GM18870 (cell line): Measurements from ENCODE around the gene C20orf173.
"Not testable (repeated sequence)": the region's sequence is repeated elsewhere in the genome, so short reads cannot be mapped to it uniquely, and the experiment has no call there.

Source experiments
- ATAC-seq: cut with Tn5 transposase; IDR thresholded peaks from one replicate; pipeline ENCODE4 v1.9.1; 2021; ENCODE audit warnings: moderate library complexity; ENCODE audit not compliant: unreplicated experiment

C20orf173 gene

GRCh38 chr20:35529552-35529951 is at the start of gene C20orf173:
Gene C20orf173 (minus strand): TSS chr20:35529652. CDS start chr20:35529373, 279 bp downstream.
- no peak for ATAC-seq

- no peak for ATAC-seq
These were observed 49.7 kb upstream of the C20orf173 start for GRCh38 chr20:35579196-35579595.

GRCh38 chr20:35578469-35578868 is 49.0 kb upstream of the C20orf173 start:
- no peak for ATAC-seq

GRCh38 chr20:35576816-35577215 is 47.4 kb upstream of the C20orf173 start:
- ATAC-seq, result no peak

- ATAC-seq, result no peak
These were observed 46.5 kb upstream of the C20orf173 start for GRCh38 chr20:35575958-35576357.

GRCh38 chr20:35572838-35573237 is 43.4 kb upstream of the C20orf173 start:
- ATAC-seq, result no peak

- no peak for ATAC-seq
These were observed 42.1 kb upstream of the C20orf173 start for GRCh38 chr20:35571555-35571954.

- no peak for ATAC-seq
These were observed 39.2 kb upstream of the C20orf173 start for GRCh38 chr20:35568645-35569044.

- no peak for ATAC-seq
These were observed 35.5 kb upstream of the C20orf173 start for GRCh38 chr20:35564905-35565304.

GRCh38 chr20:35563834-35564233 is 34.4 kb upstream of the C20orf173 start:
- ATAC-seq, result no peak

- no peak for ATAC-seq
These were observed 33.2 kb upstream of the C20orf173 start for GRCh38 chr20:35562541-35563110.

- no peak for ATAC-seq
These were observed 32.2 kb upstream of the C20orf173 start for GRCh38 chr20:35561671-35562070.

- no peak for ATAC-seq
These were observed 31.8 kb upstream of the C20orf173 start for GRCh38 chr20:35561268-35561667.

GRCh38 chr20:35560541-35560940 is 31.1 kb upstream of the C20orf173 start:
- ATAC-seq, result no peak

GRCh38 chr20:35560105-35560511 is 30.7 kb upstream of the C20orf173 start:
- ATAC-seq, result no peak

GRCh38 chr20:35559042-35559693 is 29.7 kb upstream of the C20orf173 start:
- no peak for ATAC-seq

- ATAC-seq, result no peak
These were observed 29.0 kb upstream of the C20orf173 start for GRCh38 chr20:35558451-35558850.

GRCh38 chr20:35556871-35557270 is 27.4 kb upstream of the C20orf173 start:
- no peak for ATAC-seq

- no peak for ATAC-seq
These were observed 26.6 kb upstream of the C20orf173 start for GRCh38 chr20:35555951-35556645.

GRCh38 chr20:35555461-35555860 is 26.0 kb upstream of the C20orf173 start:
- not testable (repeated sequence) for ATAC-seq

- ATAC-seq, result no peak
These were observed 23.5 kb upstream of the C20orf173 start for GRCh38 chr20:35552914-35553313.

GRCh38 chr20:35551503-35551902 is 22.1 kb upstream of the C20orf173 start:
- no peak for ATAC-seq
